WTC11 (cell line): ENCODE data around the gene SLC38A10. TPM values are rescaled to one million over a fixed set of nuclear protein-coding genes. Genes with fewer than 3 reads are reported as not detected.

ENCODE experiments used
- ATAC-seq: fragments of 200-7000 bp; cut with Tn5 transposase; 2 replicates; pipeline ENCODE4 v1.10.0; 2021; ENCODE audit warnings: mild to moderate bottlenecking, moderate library complexity
- CTCF ChIA-PET: fragments of 300-600 bp; sonication (Branson Sonifier 250); formaldehyde crosslinking; loops from one replicate; lab custom pipeline; 2021; ENCODE audit warnings: antibody characterized with exemption; lab: Charles Lee
- POLR2A ChIA-PET: fragments of 350-600 bp; sonication (Branson Sonifier 250); formaldehyde crosslinking; loops from one replicate; lab custom pipeline; 2021; ENCODE audit warnings: antibody characterized with exemption; lab: Charles Lee
- DNase-seq: peaks from one replicate; pipeline ENCODE4 v3.0.0; 2021; ENCODE audit warnings: low spot score
- H3K27ac Mint-ChIP-seq: 2 replicates; pipeline ENCODE4 v1.8.0; 2021; ENCODE audit warnings: mixed read lengths
- H3K27me3 Mint-ChIP-seq: 2 replicates; pipeline ENCODE4 v1.8.0; 2021; ENCODE audit warnings: low read depth, mild to moderate bottlenecking, moderate library complexity, mixed read lengths
- H3K36me3 Mint-ChIP-seq: 2 replicates; pipeline ENCODE4 v1.8.0; 2021; ENCODE audit warnings: mixed read lengths
- H3K4me1 Mint-ChIP-seq: 2 replicates; pipeline ENCODE4 v1.8.0; 2022; ENCODE audit warnings: mixed read lengths
- H3K4me3 Mint-ChIP-seq: 2 replicates; pipeline ENCODE4 v1.8.0; 2021; ENCODE audit warnings: mild to moderate bottlenecking, moderate library complexity, mixed read lengths
- H3K9me3 Mint-ChIP-seq: 2 replicates; pipeline ENCODE4 v1.8.0; 2021; ENCODE audit warnings: mixed read lengths
- AFF4 ChIP-seq: sonication (generic); formaldehyde crosslinking; IDR thresholded peaks from 2 replicates; pipeline ENCODE4 v1.8.1; 2023; ENCODE audit warnings: mild to moderate bottlenecking, missing genetic modification reagents, borderline replicate concordance
- EMX1 ChIP-seq: fragments of 250-450 bp; sonication (Bioruptor Pico); IDR thresholded peaks from 2 replicates; pipeline ENCODE4 v1.8.0; 2021; ENCODE audit warnings: mild to moderate bottlenecking
- ERG ChIP-seq: fragments of 250-450 bp; sonication (Bioruptor Pico); IDR thresholded peaks from 2 replicates; pipeline ENCODE4 v1.8.0; 2021; ENCODE audit warnings: mild to moderate bottlenecking
- ETV6 ChIP-seq: sonication (generic); formaldehyde crosslinking; IDR thresholded peaks from 2 replicates; pipeline ENCODE4 v1.8.1; 2022; ENCODE audit warnings: mild to moderate bottlenecking, missing genetic modification reagents
- FOXJ3 ChIP-seq: sonication (generic); formaldehyde crosslinking; IDR thresholded peaks from 2 replicates; pipeline ENCODE4 v1.9.0; 2021; ENCODE audit warnings: missing genetic modification reagents, mild to moderate bottlenecking, borderline replicate concordance
- FOXP1 ChIP-seq: sonication (generic); formaldehyde crosslinking; IDR thresholded peaks from 2 replicates; pipeline ENCODE4 v1.8.0; 2022; ENCODE audit warnings: missing genetic modification reagents, mild to moderate bottlenecking, moderate library complexity, borderline replicate concordance
- GTF2I ChIP-seq: fragments of 250-450 bp; sonication (Bioruptor Pico); conservative IDR thresholded peaks from 2 replicates; pipeline ENCODE4 v1.4.0; 2021; ENCODE audit warnings: mild to moderate bottlenecking
- HMGXB4 ChIP-seq: sonication (generic); formaldehyde crosslinking; IDR thresholded peaks from 2 replicates; pipeline ENCODE4 v1.8.1; 2023; ENCODE audit warnings: mild to moderate bottlenecking, moderate library complexity, missing genetic modification reagents
- JAZF1 ChIP-seq: fragments of 250-450 bp; sonication (Bioruptor Pico); IDR thresholded peaks from 2 replicates; pipeline ENCODE4 v1.9.0; 2021; ENCODE audit warnings: moderate library complexity, mild to moderate bottlenecking, inconsistent platforms
- MLX ChIP-seq: sonication (generic); formaldehyde crosslinking; IDR thresholded peaks from 2 replicates; pipeline ENCODE4 v1.8.1; 2023; ENCODE audit warnings: mild to moderate bottlenecking, missing genetic modification reagents, moderate library complexity
- NFE2L1 ChIP-seq: sonication (generic); formaldehyde crosslinking; IDR thresholded peaks from 2 replicates; pipeline ENCODE4 v1.8.1; 2023; ENCODE audit warnings: missing genetic modification reagents
- NFYB ChIP-seq: sonication (generic); formaldehyde crosslinking; conservative IDR thresholded peaks from 2 replicates; pipeline ENCODE4 v1.8.0; 2022; ENCODE audit warnings: low read depth, missing genetic modification reagents
- NR2C2 ChIP-seq: sonication (generic); formaldehyde crosslinking; IDR thresholded peaks from 2 replicates; pipeline ENCODE4 v1.8.0; 2022; ENCODE audit warnings: mild to moderate bottlenecking, missing genetic modification reagents
- OVOL2 ChIP-seq: fragments of 250-450 bp; sonication (Bioruptor Pico); IDR thresholded peaks from 2 replicates; pipeline ENCODE4 v1.9.0; 2021; ENCODE audit warnings: mild to moderate bottlenecking, borderline replicate concordance
- SMAD4 ChIP-seq: sonication (generic); formaldehyde crosslinking; IDR thresholded peaks from 2 replicates; pipeline ENCODE4 v1.8.0; 2022; ENCODE audit warnings: mild to moderate bottlenecking, missing genetic modification reagents
- SOX15 ChIP-seq: fragments of 250-450 bp; sonication (Bioruptor Pico); IDR thresholded peaks from 2 replicates; pipeline ENCODE4 v1.9.0; 2021; ENCODE audit warnings: mild to moderate bottlenecking
- TEAD4 ChIP-seq: sonication (generic); formaldehyde crosslinking; IDR thresholded peaks from 2 replicates; pipeline ENCODE4 v1.8.0; 2022; ENCODE audit warnings: mild to moderate bottlenecking, missing genetic modification reagents
- TP53 ChIP-seq: sonication (generic); formaldehyde crosslinking; IDR thresholded peaks from 2 replicates; pipeline ENCODE4 v1.8.1; 2023; ENCODE audit warnings: mild to moderate bottlenecking, missing genetic modification reagents
- ZNF263 ChIP-seq: sonication (generic); formaldehyde crosslinking; IDR thresholded peaks from 2 replicates; pipeline ENCODE4 v1.8.1; 2022; ENCODE audit warnings: low read depth, mild to moderate bottlenecking, moderate library complexity, missing genetic modification reagents
- ZNF396 ChIP-seq: fragments of 250-450 bp; sonication (Bioruptor Pico); IDR thresholded peaks from 2 replicates; pipeline ENCODE4 v1.8.0; 2021; ENCODE audit warnings: mild to moderate bottlenecking, moderate library complexity, borderline replicate concordance
- ZNF512 ChIP-seq: sonication (generic); formaldehyde crosslinking; IDR thresholded peaks from 2 replicates; pipeline ENCODE4 v1.8.1; 2022; ENCODE audit warnings: missing genetic modification reagents, borderline replicate concordance
- total RNA-seq: library from RNA; stranded (reverse); gene quantifications from 3 replicates; pipeline ENCODE4 v1.2.3, GENCODE V29; 2021

Gene SLC38A10
- total RNA-seq, 1 experiment from 2014 or later = 47.0 TPM

- TF ChIP-seq NFYB (CRISPR knock-in tag) (no peak), JAZF1 (CRISPR knock-in tag) (no peak), TP53 (CRISPR knock-in tag) (no peak), TEAD4 (CRISPR knock-in tag) (no peak), ERG (CRISPR knock-in tag) (no peak), AFF4 (CRISPR knock-in tag) (no peak), FOXJ3 (CRISPR knock-in tag) (no peak), SOX15 (CRISPR knock-in tag) (no peak), NR2C2 (CRISPR knock-in tag) (no peak)
- TF ChIP-seq, all 79 proteins: peak for 0
These were observed 20.8 kb upstream of the SLC38A10 start (continued) for GRCh38 chr17:81315885-81316391.

- H3K36me3 Mint-ChIP-seq = no peaks in the 10 kb centered on the region
- no peaks in the 10 kb centered on the region for H3K27me3 Mint-ChIP-seq
- DNase-seq = no peak
- no peak overlapping the region for H3K27ac Mint-ChIP-seq
- ChIA-PET CTCF (interaction anchor here (1.7 to 3.0 kb wide), 3 partner anchors 10 to 125 kb away, joined by 3 to 8 read pairs (median 5); no protein-coding TSS in a partner anchor), POLR2A (interaction anchor here (0.6 kb wide), 1 partner anchor 650 kb away, joined by 3 read pairs; no protein-coding TSS in a partner anchor)
- H3K4me1 Mint-ChIP-seq = peaks cover 16% of the 10 kb centered on the region
- no peak for TF ChIP-seq HMGXB4
- TF ChIP-seq SMAD4 (CRISPR knock-in tag) = no peak
- no peak for TF ChIP-seq TEAD4 (CRISPR knock-in tag)
- no peak for TF ChIP-seq NFE2L1 (CRISPR knock-in tag)
- TF ChIP-seq GTF2I (CRISPR knock-in tag) = no peak
- no peak for TF ChIP-seq ZNF263 (CRISPR knock-in tag)
- no peak for TF ChIP-seq EMX1 (CRISPR knock-in tag)
- TF ChIP-seq FOXP1 (CRISPR knock-in tag) = no peak
- no peak for TF ChIP-seq ZNF512 (CRISPR knock-in tag)
- TF ChIP-seq ZNF396 (CRISPR knock-in tag) = no peak
- no peak for TF ChIP-seq MLX (CRISPR knock-in tag)
- TF ChIP-seq SOX15 (CRISPR knock-in tag) = no peak
- no peak for TF ChIP-seq OVOL2 (CRISPR knock-in tag)
- TF ChIP-seq ETV6 (CRISPR knock-in tag) = no peak
- no peak overlapping the region for H3K4me3 Mint-ChIP-seq
- no peaks in the 10 kb centered on the region for H3K9me3 Mint-ChIP-seq
- no peak for ATAC-seq
These were observed 20.2 kb upstream of the SLC38A10 start for GRCh38 chr17:81315129-81315884.
